GM10266 (cell line): Measurements from ENCODE around the gene MYO1F.

Source experiments
- DNase-seq: peaks from one replicate; pipeline ENCODE4 v3.0.0; 2012; ENCODE audit errors: extremely low spot score
- TF ChIP-seq, protein P1 (sequence below): IDR thresholded peaks from 2 replicates; pipeline ENCODE4 v1.5.1; 2012; ENCODE audit warnings: mild to moderate bottlenecking, low read depth; ENCODE audit not compliant: control insufficient read depth, insufficient read depth; ENCODE audit errors: missing control alignments

The MYO1F gene

DNA sequence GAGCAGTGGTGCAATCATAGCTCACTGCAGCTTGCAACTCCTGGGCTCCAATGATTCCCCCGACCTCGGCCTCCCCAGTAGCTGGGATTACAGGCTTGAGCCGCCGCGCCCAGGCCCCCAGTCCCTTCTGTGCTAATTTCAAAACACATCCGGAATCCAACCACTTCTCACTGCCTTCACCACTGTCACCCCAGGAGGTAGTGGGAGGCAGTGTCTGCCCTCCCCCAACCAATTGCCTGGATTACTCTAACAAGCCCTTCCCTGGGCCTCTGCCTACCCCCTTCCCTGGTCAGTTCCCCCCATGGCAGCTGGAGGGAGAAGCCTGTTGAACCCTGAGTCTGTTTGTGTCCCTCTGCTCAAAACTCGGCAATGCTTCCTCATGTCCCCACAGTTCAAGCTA lies 77.1 kb downstream of the MYO1F start:
- DNase-seq: no peak
- TF ChIP-seq, protein P1, sequence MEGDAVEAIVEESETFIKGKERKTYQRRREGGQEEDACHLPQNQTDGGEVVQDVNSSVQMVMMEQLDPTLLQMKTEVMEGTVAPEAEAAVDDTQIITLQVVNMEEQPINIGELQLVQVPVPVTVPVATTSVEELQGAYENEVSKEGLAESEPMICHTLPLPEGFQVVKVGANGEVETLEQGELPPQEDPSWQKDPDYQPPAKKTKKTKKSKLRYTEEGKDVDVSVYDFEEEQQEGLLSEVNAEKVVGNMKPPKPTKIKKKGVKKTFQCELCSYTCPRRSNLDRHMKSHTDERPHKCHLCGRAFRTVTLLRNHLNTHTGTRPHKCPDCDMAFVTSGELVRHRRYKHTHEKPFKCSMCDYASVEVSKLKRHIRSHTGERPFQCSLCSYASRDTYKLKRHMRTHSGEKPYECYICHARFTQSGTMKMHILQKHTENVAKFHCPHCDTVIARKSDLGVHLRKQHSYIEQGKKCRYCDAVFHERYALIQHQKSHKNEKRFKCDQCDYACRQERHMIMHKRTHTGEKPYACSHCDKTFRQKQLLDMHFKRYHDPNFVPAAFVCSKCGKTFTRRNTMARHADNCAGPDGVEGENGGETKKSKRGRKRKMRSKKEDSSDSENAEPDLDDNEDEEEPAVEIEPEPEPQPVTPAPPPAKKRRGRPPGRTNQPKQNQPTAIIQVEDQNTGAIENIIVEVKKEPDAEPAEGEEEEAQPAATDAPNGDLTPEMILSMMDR: no peak

DNA sequence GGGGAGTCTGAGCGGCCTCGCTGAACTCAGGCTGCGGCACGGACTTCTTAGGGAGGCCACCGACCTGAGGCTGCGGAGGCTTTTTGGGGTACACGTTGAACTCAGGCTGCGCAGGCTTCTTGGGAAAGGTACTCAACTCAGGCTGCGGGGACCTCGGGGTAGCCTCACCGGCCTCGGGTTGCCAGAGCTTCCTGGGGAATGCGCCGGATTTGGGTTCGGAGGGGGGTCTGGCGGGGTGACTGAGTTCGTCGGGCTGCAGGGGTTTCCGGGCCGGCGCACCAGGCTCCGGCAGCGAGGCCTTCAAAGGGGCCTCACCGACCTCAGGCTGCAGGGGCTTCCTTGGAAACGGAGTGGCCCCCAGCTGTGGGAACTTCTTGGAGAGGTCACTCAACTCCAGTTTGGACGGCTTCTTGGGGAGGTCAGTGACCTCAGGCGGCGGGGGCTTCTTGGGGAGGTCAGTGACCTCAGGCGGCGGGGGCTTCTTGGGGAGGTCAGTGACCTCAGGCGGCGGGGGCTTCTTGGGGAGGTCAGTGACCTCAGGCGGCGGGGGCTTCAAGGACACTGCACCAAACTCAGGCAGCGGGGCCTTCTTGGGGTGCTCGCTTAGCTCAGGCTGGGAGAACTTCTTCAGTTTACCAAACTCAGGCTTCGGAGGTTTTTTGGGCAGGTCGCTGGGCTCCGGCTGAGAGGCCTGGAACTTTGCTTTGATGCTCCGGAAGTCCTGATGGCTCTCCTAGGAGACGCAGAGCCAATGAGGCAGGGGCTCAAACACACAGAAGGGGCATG lies 78.0 kb downstream of the MYO1F start:
- DNase-seq: no peak
- TF ChIP-seq, protein P1: no peak

DNA sequence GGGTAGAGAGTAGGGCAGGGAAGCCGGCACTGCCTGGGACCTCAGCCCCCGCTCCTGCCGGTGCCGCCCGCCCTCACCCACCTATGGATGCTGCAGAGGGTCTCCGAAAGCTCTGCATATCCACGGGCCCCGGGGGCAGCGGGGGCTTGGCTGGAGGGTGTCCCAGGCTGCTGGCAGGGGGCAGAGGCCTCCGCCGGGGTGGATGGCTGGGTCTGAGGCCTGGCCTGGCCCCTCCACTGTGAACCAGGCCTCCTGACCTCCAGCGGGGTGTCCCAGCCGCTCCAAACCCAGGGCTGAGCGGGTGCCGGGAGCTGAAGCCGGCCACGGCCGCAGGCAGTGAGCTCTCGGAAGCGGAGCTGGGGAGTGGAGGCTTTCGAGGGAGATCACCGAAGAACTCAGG lies 78.9 kb downstream of the MYO1F start:
- TF ChIP-seq, protein P1: no peak
- no peak for DNase-seq

DNA sequence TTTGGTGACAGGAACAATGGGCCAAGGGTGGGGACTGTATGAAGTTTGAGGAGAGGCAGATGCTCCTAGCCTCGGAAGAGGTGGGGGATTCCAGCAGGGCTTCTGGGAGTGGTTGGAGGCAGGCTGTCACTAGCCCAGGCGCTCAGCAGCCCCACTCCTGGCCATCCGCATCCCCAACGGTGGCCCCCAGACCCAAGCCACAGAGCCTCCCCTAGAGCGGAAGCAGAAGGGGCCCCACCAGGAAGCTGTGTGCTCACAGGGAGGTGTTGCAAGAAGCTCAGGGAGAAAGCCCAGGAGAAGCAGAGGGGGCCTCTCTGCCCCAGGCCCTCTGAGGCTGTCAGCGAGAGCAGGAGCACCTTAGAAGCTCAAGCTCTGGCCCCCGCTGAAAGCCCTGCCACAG lies 83.1 kb downstream of the MYO1F start:
- TF ChIP-seq, protein P1: no peak
- DNase-seq: peak; percentile 59

DNA sequence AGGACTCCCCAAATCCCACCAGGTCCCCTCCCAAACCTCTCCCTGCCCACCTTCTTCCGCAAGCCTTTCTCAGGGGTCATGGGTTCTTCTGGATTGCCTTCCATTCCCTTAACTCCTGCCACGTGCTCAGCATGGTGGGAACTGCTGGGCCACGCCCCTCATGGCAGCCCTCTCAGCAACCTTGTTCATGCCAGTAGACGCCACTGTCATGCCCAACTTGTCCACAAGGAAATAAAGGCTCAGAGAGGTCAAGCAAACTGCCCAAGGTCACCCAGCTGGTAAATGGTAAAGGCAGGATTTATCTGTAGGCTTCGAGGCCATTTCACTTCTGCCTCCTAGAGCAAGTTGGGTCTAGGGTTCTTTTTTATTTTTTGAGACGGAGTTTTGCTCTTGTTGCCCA lies 85.7 kb downstream of the MYO1F start:
- TF ChIP-seq, protein P1: no peak

DNA sequence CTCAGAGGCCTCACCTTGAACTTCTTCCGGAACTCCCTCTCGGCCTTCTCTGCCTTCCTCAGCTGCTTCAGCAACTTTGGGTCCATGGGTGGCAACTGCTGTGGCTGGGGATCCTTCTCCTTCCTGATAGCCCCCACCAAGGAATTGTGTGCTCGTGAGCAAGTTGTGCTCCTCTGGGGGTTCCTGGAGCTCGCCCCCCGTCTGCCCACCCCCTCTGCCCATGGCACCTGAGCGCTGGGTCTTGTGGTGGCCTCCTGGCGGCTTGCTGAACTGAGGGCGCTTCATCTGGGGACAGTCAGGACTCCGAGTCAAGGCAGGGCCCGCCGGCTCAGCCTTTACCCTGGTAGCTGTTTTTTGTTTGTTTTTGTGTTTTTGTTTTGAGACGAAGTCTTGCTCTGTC lies 86.4 kb downstream of the MYO1F start:
- TF ChIP-seq, protein P1: no peak
- no peak for DNase-seq

More for the DNA sequence above, 85.7 kb downstream of the MYO1F start:
- no peak for DNase-seq

DNA sequence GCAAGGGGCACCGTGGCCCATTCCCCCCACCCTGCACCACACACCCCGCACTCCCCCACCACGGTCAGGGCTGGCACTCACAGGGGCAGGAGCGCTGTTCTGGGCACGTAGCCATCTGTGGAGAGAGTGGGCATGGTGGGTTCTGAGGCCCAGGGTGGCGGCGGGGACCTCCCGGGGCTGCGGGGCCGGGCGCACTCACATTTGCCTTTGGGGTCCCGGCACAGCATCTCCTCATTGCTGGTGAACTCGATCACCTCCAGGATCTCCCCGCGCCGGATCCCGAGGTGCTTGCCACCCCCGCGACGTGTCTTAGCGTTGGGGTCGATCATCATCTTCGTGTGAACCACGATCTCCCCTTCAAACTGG lies 86.9 kb downstream of the MYO1F start:
- DNase-seq: no peak
- TF ChIP-seq, protein P1: no peak
